CD4-positive, alpha-beta T cell treated with Interleukin-6 for 4 hours (primary cell): Measurements from ENCODE around the gene HARBI1.
A peak's percentile ranks its signal among the peaks of the same experiment; 100 is the strongest.
"Not testable (repeated sequence)": the region's sequence is repeated elsewhere in the genome, so short reads cannot be mapped to it uniquely, and the experiment has no call there.

Source experiments
- DNase-seq: peaks from one replicate; pipeline ENCODE4 v3.0.0-alpha.2; 2020; ENCODE audit warnings: mixed read lengths

The HARBI1 gene

DNA sequence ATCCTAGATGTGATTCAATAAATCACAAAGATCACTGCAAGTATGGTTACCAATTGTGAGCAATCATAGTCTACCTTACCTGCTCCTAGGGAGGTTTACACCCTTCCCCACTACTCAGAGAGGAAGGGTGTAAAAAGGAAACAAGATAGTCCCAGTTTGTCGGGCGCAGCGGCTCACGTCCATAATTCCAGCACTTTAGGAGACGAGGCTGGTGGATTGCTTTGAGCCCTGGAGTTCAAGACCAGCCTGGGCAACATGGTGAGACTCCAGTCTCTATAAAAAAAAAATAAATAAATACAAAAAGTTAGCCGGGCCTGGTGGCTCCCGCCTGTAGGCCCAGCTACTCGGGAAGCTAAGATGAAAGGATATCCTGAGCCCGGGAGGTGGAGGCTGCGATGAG, 22.2 kb downstream of the HARBI1 start:
- no peak for DNase-seq

DNA sequence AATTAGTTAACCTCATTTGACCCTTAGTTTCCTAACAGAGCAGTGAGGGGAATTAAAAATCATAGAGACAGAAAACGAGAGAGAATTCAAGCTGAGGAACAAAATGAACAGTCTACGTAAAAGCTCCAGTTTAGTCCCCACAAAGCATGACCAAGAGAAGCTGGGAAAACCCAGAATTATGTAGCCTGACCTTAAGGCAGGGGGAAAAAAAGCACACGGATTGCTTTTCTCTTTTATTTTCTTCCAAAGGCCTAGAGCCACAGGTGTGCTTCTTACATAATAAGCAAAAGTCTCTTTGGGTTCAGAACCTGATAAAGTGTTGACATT, 22.7 kb downstream of the HARBI1 start:
- DNase-seq: no peak

- peak; percentile 81 for DNase-seq
These were observed 23.3 kb downstream of the HARBI1 start, which contains the start of gene AMBRA1 for GRCh38 chr11:46593550-46594373. Gene AMBRA1 (minus strand): TSS chr11:46594023. CDS start chr11:46548380, 45,643 bp downstream.

DNA sequence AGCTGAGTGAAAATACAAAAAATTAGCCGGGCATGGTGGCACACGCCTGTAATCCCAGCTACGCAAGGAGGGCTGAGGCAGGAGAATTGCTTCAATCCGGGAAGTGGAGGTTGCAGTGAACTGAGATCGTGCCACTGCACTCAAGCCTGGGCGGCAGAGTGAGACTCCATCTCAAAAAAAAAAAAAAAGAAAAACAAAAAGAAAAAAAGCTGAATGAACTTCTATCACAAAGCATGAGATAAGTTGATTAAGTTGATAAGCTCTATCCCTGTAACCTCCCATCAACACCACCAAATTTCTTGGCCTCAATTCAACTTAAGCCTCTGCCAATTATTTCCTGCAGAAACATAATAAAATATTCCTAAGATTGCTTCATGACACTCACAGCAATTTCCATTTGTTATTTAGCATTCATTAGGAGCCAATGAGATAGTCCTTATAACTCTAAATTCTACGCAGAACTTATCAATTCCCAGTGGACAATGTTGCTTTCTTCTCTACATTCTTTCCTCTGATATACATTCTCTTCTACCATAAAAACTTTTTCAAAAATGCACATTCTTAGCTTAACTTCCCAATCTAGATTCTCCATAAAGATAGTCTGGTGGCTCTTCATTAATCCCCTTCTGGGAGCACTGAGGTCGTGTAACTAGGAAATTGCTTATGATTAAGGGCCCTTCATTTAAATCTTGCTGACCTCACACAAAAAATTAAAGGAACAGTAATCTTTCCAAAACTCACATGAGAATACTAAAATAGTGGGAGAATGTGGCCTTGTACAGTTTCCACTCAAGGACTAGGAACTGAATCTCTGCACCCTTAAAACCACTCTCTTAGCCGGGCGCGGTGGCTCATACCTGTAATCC, 26.1 kb downstream of the HARBI1 start:
- no peak for DNase-seq

DNA sequence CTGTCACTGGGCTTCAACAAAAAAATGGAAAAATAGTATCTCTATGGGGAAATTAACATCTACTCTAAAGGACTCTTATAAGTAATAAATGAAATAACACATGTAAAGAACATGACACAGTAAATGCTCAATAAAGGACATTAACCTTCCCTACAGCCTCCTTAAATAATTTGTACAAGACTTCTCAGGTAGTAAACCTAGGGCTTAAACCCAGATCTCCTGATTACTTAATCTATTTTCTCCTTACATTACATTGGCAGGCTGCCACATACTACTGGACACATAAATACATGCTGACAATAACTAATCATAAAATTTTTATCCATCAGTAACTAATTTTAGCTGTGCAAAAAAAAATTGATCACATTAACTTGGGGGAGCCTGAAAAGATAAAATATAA, 28.1 kb downstream of the HARBI1 start:
- no peak for DNase-seq

- DNase-seq: no peak
These were observed 28.9 kb downstream of the HARBI1 start for GRCh38 chr11:46588131-46588530.

GRCh38 chr11:46583513-46583912, 33.5 kb downstream of the HARBI1 start:
- not testable (repeated sequence) for DNase-seq

- DNase-seq: no peak
These were observed 34.4 kb downstream of the HARBI1 start for GRCh38 chr11:46582588-46582987.

DNA sequence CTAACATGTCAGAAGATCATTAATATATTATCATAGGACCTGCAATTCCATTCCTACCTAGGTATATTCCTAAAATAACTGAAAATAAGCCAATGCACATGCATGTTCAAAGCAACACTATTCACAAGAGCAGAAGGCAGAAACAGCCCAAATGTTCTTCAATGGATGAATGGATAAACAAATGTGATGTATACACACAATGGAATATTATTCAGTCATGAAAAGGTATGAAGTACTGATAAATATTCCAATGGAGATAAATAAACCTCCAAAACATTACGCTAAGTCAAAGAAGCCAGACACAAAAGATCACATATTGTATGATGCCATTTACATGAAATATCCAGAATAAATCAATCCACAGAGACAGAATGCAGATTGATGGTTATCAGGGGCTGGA, 40.0 kb downstream of the HARBI1 start:
- no peak for DNase-seq

GRCh38 chr11:46574656-46575055, 42.4 kb downstream of the HARBI1 start:
- no peak for DNase-seq

GRCh38 chr11:46570790-46571398, 46.1 kb downstream of the HARBI1 start:
- no peak for DNase-seq

GRCh38 chr11:46565232-46565840, 51.7 kb downstream of the HARBI1 start:
- no peak for DNase-seq

- DNase-seq: no peak
These were observed 52.6 kb downstream of the HARBI1 start for GRCh38 chr11:46564459-46564858.

GRCh38 chr11:46562527-46562926, 54.5 kb downstream of the HARBI1 start:
- DNase-seq: no peak

DNA sequence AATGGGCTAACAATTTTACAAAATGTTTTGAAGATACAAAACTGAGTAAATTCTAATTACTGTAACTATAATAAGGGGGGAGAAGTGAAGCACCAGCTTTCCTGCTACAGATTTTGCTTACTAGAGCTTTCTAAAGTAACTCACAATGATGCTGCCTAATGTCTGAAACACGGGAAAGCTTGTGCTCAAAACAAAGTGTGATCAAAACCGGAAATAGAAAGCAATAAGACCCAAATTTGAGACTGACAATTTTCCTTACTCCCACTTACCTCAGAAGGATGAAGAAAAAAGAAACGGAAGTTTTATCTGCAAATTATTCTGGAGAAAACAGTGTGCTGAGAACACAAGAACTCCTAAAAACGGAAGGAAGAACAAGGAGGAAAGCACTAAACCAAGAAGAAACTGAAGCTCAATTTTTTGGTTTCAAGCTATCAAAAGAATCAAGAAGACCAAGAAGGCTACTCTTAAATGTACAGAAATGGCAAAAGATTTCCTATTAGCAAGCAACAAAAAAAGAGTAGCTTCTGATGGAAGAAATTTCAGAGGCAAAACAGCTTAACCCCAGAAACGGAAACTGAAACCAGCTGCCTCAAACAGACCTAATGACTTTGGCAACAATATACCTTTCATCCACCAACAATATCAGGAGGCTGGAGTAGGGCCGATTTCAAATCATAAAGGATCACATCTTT, 56.6 kb downstream of the HARBI1 start:
- peak; percentile 22 for DNase-seq

DNA sequence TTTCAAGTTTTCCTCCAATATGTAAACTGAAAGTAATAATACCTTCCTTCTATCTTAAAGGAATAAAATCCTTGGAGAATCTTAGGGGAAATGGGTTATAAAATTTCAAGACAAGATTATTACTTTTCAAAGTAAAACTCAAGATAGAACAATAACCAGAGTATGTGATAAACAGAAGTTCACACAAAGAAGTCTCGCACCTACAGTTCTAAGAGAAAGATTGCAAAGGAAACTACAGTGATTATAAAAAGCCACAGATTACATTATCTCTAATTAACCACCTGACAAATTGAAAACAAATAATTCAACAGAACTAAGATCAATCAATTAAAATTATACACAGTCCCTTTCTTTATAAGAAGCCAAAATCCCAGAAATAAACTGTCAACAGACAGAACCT, 57.2 kb downstream of the HARBI1 start:
- no peak for DNase-seq

DNA sequence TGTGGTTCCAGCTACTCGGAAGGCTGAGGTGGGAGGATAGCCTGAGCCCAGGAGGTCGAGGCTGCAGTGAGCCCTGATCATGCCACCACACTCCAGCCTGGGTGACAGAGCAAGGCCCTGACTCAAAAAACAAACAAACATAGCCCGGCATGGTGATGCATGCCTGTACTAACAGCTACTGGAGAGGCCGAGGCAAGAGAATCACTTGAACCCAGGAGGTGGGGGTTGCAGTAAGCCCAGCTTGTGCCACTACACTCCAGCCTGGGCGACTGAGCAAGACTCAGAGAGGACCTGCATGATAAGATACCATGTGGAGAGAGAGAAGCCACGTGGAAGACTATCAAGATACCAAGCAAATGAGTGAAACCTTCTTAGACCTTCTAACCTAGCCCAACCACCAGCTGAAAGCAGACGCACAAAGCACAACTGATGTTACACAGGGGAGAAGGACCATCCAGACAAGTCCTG, 59.3 kb downstream of the HARBI1 start:
- DNase-seq: no peak

DNA sequence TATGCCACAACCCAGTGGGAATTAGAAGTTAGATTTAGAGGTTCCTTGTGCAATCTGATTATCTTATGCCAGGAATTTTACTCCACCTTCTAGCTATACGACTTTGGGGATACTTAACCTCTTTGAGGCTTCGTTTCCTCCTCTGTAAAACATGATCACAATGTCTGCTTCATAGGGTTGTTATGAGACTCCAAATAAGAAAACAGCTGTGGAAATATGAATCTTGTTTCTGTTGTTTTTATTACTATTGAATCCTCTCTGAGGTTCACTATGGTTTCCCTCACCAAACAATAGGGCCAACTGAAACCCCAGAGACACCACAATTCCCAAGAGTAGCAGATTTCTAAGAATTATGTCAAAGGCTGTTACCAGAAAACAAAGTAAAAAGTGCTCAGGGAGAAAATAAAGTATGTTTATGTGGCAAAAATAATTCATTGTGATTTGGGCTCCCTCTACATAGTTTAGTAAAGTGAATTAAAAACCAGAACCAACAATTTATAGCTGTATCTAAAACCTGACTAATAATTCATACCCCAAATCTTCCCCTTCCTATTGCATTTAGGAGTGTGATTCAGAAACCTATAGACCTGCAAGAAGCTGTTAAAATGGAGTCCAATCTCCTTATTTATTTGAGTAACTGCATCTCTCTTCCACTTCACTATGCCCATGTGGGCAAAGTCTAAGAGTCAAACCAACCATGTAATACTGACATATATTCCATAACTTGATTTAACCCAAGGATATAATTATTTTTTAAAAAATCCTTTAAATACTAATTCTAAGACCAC, 61.6 kb downstream of the HARBI1 start:
- no peak for DNase-seq

GRCh38 chr11:46554213-46555147, 62.5 kb downstream of the HARBI1 start:
- no peak for DNase-seq

GRCh38 chr11:46553814-46554212, 63.2 kb downstream of the HARBI1 start:
- no peak for DNase-seq
